Neural progenitor cell (in vitro differentiated cells): ENCODE measurements around the gene KCNQ1.

Experiments used
- CTCF ChIP-seq: fragments of 200-600 bp; sonication (generic); IDR thresholded peaks from 2 replicates; pipeline ENCODE4 v1.5.1; 2017; ENCODE audit warnings: antibody characterized with exemption, mild to moderate bottlenecking
- EZH2phosphoT487 ChIP-seq: fragments of 200-600 bp; sonication (generic); IDR thresholded peaks from 2 replicates; pipeline ENCODE4 v1.6.1; 2017; ENCODE audit warnings: antibody characterized with exemption

- peak; percentile 19 for TF ChIP-seq CTCF
- no peak for TF ChIP-seq EZH2phosphoT487
Observed at GRCh38 chr11:2857276-2857675, 412.5 kb downstream of the KCNQ1 start.
